CD4-positive, alpha-beta T cell treated with Interleukin-10 for 1 hour (primary cell): Measurements from ENCODE around the gene ZNF740.

Source experiments
- DNase-seq: peaks from one replicate; pipeline ENCODE4 v3.0.0-alpha.2; 2020

The ZNF740 gene

DNA sequence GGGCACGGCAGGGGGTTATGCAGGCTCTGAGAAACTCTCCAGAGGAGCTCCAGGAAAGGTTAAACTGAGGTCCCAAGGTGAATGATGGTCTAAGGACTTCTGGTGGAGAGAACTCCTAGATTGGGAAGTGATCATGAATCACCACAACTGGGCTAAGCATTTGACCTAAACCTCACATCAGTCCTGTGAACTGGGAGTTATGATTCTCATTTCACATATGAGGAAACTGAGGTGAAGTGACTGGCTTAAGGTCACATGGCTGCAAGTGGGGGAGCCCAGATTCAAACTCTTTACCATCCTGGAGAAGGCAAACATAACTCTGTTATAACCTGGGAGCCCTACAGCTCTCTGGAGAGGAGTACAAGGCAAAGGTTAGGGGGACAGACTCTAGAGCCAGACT is 47.3 kb downstream of the ZNF740 start:
- no peak for DNase-seq

DNA sequence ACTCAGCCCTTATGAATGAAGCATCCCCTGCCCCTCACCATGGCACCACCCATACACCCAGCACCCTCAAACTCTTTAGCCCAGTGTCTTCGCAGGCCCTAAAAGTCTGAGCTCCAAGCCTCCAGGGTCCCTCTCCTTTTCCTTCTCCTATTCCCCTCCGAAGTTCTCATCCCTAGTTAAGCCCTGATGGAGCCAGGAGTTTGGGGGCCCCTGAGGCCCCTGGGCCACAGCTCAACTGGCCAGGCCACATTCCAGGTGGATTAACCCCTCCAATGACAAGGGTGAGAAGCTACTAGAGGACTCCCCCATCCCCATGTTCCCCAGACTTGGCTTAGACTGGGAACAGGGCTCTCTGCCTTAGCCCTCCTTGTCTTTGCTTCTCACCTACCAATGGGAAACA is 48.9 kb downstream of the ZNF740 start:
- DNase-seq, result no peak

DNA sequence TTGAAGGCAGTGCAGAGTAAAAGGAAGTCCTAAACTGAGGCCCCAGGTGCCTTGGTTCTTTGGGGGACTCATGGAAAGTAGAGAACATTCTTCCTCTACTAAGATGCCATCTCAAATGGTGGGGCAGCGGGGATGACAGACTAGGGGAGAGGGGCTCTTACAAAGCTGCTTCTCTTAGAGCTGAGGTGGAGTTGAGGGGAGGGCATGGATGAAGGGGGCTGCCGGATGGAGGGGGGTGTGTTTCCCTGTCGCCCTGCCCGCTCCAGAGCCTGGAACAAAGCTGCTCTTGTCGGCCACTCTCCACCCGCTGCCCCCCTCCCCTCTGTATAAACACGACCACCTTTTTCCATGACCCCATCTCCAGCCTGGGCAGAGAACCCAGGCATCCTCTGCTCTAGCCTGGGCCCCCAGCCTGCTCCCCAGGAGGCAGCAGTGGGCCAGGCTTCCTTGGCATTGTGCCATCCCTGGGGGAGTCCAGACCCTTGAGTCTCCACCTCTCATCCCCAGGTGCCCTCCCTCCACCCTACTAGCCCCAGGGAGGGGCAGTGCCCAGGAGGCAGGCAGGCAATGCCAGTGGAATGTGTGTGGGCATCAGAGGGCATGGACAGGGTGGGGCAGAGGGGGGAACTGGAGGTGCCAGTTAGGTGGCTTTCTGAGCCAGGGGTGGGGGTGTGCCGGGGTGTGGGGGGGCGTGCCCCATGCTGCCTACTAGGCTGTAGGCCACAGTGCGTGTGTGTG is 49.8 kb downstream of the ZNF740 start:
- peak; percentile 35 for DNase-seq

DNA sequence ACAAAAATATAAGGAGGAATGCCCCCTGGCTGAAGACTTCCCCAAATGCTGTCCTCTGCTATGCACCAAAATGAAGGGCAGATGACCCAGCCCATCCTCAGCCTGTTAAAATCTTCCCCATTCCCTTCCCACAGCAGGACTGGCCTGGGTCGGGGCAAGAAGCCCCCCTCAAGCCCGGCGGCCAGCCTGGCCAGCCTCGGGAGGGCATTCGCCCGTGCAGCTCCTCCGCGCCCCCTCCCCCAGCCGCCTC is 51.1 kb downstream of the ZNF740 start:
- no peak for DNase-seq

DNA sequence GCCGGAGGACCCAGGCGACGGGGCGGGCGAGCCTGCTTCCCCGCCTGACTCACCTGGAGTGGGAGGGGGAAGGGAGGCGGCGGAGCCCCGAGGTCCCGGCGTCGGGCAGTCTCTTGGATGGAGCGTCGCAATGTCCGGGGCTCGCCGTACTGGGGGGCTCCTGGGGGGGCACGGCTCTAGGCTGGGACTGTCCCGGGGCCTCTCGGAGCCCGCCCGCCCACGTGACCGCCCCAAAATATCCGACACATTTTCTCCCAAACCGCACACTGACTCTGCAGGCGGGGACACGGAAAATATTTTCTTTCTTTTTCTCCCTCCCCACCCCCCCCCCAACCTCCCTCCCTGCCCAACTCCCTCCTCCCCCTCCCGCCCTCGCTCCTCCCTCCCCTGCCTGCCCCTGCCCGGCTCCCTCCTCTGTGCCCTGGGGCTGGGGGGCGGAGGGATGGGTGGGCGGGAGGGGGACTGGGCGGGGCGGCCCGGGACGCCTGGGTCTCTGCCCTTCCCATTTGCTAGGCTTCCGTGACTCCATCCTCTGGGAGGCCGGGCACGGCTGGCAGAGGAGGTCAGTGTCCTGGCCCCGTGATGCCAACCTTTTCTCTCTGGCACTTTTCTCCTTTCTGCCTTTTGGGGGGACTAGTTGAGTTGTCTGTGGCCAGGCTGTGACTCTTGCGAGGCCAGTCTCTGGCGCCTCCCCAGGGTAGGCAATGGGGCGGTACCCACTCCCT is 51.6 kb downstream of the ZNF740 start, which contains the start of gene RARG:
TSS of gene RARG (minus strand) at position 289 of the 725 bp plus-strand sequence. CDS start 4,664 bp downstream, outside the sequence.
- peak; percentile 76 for DNase-seq

DNA sequence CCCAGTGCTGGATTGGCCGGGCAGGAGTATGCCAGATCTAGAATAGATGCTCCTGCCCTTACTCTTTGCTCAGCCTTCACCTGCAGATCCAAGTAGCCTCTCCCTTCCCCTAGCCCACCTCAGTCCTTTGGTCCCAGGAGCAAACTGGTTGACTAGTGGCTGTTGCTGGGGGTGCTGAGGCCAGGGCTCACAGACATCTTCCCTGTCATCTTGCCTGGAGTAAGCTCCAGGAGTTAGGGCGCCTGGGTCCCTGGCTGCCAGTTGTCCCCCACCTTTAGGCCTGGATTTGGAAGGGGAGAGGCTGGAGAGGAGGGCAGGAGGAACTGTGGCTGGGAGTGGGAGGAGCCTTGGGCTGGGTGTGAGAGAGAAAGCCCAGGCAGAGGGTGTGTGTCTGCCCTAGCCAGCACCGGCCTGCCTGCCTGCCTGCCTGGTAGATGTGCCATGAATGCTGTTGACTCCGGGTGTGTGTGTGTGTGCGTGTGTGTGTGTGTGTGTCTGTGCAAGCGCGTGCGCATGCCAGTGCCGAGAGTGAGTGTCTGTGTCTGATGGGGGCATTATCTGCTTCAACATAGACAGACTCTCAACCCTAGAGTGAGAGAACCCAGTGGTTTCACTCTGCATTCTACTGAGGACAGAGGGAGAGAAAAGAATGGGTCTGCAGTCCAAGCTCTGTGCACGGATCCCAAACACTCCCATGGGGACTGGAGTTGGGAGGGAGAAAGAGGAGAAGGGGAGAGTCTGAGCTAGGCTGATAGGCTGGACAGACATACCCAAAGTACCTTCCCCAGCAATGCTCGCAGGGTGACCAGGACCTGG is 52.3 kb downstream of the ZNF740 start:
- DNase-seq, result peak; percentile 59

DNA sequence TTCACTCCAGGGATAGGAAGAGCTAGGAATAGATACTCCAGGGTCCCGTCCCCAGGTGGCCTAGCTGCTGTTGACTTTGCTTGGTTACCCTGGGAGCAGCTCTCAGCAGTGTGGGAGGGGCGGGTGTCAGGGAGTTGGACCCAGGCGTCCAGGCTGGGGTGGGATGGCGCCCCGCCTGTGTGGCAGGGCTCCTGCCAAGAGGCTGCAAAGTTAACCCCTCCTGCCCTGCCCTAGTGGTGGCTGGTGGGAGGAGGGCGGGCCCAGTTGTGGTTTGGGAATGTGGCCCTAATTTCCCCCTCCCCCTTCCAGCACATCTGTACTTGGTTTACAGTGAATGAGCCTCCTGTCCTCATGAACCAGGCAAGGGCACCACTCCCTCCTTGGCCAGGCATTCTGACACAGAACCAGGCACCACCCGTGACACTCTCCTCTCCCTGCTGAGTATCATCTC is 53.2 kb downstream of the ZNF740 start:
- no peak for DNase-seq

DNA sequence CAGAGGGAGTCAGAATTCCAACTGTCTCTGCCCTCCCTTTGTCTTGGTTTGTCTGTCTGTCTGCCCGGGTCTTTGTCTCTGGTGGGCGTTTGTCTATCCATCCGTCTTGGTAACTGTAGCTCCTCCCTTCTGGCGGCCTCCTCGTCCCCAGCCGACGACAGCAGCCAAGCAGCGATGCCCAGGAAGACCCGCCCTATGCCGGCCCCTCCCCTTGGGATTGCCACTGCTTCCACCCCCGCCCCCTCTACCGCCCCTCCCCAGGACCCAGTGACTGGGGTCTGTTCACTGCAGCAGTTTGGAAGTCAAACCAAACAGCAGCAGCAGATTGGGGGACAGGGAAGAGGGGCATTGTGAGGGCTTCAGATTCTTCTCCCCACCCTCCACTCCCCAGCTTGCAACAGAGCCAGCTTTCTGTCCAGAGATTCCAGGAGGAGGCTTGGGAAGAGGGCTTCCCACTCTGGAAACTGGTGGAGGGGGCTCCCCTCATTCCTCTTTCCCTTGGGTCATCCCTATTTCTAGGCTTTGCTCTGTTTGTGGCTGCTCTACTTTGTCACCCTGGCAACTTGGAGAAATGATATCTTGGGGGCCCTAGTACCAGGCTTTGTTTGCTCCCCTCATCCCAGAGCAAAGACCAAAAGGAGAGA is 53.9 kb downstream of the ZNF740 start:
- DNase-seq, result no peak

DNA sequence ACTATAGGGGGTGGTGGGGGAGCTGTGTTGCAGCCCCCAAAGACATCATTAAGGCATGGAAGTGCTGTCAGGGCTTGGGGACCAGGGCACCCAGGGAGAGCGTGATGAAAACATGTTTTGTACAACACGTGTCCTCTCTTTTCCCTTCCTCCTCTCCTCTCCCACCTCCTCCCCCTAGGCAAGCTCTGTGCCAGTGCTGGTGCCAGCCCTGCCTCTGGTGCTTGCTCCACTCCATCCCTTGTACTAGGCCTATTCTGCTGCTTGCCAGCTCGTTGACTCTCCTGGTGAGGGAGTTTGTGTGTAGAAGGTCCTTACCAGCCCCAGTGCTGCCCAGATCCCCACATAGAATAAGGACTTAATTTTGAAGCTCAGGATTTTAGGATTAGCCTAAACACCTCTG is 54.6 kb downstream of the ZNF740 start:
- no peak for DNase-seq

DNA sequence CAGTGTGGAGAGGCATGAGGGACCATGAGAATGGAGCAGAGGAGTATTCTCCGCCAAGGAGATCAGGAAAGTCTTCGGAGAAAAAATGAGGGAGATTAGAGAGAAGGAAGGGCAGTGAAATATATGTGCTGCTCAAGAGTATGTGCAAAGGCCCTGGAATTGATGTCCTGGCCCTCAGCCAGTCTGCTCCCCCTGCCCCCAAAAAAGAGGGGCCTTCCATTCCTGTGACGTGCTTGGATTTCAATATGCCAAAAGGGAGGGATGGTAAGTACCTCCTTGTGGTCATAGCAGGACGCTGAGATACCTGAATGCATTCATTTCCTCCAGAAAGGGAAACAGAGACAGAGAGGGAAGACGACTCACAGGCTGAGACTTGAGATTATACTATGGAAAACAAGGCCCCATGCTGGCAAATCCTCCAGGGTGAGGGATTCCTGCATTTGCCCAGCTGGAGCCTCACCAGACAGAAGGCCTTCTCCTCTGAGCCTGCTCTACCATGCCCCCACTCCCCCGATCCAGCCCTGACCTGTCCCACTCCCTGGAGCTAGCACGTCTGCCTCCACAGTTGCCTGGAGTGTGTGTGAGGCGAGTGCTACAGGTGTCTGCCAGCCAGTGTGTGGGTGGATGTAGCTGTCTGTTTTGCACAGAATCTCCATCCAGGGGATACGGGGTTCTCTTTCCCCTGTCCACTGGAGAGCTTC is 55.4 kb downstream of the ZNF740 start:
- DNase-seq, result no peak

DNA sequence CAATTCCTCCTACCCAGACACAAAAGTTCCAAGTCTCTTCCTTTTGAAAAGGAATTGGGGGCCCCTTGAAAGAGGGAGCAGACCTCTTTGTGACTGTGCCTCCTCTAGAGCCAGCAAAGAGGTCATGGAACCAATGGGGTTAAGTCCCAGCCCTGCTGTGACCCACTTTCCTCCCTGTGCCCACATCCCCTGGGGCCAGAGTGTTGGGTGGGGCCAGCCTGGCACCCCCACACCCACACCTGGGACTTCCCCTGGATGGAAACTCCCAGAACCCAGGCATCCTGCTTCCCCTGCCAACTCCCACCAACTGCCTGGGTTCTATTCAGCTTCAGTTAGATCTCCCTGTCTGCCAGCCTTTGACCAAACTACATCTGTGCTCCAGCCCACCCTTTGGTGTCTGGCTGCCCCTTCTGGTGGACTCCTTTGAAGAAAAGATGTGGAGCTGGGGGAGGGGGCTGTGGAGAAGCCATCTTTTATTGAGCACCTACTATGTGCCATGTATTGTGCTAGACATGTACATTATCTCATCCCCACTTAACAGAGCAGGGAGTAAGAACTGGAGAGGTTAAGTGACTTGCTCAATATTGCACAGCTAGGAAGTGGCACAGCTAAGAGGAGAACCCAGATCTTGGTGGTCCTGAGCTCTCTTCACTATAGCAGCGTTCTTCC is 56.1 kb downstream of the ZNF740 start:
- DNase-seq, result peak; percentile 80

DNA sequence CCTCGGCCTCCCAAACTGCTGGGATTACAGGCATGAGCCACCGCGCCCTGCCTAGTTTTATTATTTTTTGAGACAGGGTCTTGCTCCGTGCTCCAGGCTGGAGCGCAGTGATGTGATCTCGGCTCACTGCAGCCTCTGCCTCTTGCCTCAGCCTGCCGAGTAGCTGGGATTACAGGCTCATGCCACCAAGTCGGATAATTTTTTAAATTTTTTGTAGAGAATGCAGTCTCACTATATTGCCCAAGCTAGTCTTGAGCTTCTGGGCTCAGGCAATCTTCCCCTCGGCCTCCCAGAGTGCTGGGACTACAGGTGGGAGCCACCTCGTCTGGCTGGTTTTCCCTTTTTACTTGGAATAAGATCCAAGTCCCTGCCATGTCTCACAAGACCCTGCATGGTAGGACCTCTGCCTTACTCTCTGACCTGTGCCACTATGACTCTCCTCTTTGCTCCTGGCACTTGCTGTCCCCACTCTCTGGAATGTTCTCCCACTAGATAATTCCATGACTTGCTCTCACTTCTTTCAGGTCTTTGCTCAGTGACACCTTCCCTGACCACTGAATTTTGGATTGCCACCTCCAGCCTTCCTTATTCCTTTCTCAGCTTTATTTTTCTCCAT is 59.2 kb downstream of the ZNF740 start:
- no peak for DNase-seq

DNA sequence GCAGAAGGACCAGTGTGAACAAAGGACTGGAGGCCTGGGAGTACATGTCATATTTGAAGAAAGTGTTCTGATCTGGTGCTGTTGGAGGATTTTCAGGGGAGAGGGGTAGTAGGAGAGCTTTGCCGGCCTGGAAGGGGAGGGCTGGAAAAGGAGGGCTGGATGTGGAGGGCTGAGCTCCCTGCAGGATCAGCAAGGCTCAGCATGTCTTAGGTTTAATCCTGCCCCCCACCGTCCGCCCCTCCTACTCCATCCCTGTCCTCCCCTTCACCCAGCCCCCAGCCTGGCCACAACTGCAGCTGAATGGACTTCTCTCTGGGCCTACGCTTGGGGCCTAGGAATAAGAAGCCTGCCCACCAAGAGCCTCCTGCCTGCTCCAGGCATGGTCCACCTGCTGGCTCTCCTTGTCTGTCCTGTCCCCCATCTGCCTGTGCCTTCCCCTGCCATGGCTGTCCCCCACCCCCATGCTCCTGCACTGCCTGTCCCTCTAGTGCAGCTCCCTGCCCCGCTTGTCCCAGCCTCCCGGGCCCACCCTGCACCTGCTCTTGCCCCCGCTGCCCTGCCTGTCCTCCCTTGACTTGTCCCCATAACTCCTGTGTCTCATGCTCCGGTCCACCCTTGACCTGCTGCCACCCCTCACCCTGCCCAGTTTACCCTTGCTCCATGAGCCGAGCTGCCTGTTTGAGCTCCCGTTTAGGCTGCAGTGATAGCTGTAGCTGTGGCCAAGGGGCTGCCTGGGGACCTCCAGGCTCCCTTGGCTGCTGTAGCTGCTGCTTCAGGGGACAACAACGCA is 61.3 kb downstream of the ZNF740 start:
- DNase-seq, result no peak

DNA sequence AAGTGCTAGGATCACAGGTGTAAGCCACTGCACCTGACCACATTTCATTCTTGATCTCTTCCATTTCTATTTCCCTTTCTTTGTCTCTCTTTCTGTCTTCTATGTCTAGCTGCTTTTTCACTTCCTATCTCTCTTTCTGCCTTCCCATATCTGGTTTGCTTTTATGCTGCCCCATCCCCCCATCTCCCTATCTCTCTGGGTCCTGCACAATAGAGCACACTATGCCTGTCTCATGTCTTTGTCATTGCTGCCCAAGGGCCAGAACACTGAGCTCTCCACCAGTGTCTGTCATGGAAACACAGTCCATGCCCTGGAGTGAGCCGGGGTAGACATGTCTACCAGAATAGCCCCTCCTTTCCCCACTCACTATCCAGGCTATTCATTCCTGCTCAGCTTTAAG is 63.8 kb downstream of the ZNF740 start:
- DNase-seq, result no peak
